SU-DHL-6 (cell line): ENCODE data around the gene GP1BB.

Experiments
- CTCF ChIP-seq: fragments of 200-600 bp; sonication (generic); IDR thresholded peaks from one replicate; pipeline ENCODE4 v1.5.1; 2017; ENCODE audit warnings: antibody characterized with exemption, mild to moderate bottlenecking, low read length, moderate library complexity; ENCODE audit not compliant: insufficient read depth, poor library complexity, severe bottlenecking
- EZH2phosphoT487 ChIP-seq: fragments of 200-600 bp; sonication (generic), shearing (Covaris generic); conservative IDR thresholded peaks from 2 replicates; pipeline ENCODE4 v1.6.1; 2018; ENCODE audit warnings: mild to moderate bottlenecking, antibody characterized with exemption, low read length, moderate library complexity, mixed read lengths

- TF ChIP-seq CTCF (no peak), EZH2phosphoT487 (no peak)
These were observed 6.9 kb downstream of the GP1BB start for GRCh38 chr22:19730198-19730597.
